DOHH2 (cell line): ENCODE data around the gene ATP8B3.

Experiments used
- H3F3A ChIP-seq: fragments of 200-600 bp; sonication (generic), shearing (Covaris generic); 2 replicates; pipeline ENCODE4 v1.6.0; 2016; ENCODE audit warnings: antibody characterized with exemption, mild to moderate bottlenecking; ENCODE audit not compliant: control insufficient read depth, insufficient read depth
- H3K27ac ChIP-seq: fragments of 200-600 bp; sonication (generic); 2 replicates; pipeline ENCODE4 v1.5.1; 2014; ENCODE audit warnings: low read depth, mild to moderate bottlenecking, low read length, moderate library complexity
- H3K27me3 ChIP-seq: fragments of 200-600 bp; sonication (generic); 2 replicates; pipeline ENCODE4 v1.6.1; 2014; ENCODE audit warnings: mild to moderate bottlenecking, low read length, mixed read lengths; ENCODE audit not compliant: control insufficient read depth
- H3K36me3 ChIP-seq: fragments of 200-600 bp; sonication (generic); 2 replicates; pipeline ENCODE4 v1.6.1; 2014; ENCODE audit warnings: mild to moderate bottlenecking, low read length, moderate library complexity, mixed read lengths; ENCODE audit not compliant: control insufficient read depth
- H3K4me1 ChIP-seq: fragments of 200-600 bp; sonication (generic); 2 replicates; pipeline ENCODE4 v1.6.1; 2014; ENCODE audit warnings: mild to moderate bottlenecking, low read length, mixed read lengths; ENCODE audit not compliant: control insufficient read depth
- H3K4me2 ChIP-seq: fragments of 200-600 bp; sonication (generic); 2 replicates; pipeline ENCODE4 v1.6.0; 2014; ENCODE audit warnings: mild to moderate bottlenecking, low read length, moderate library complexity
- H3K4me3 ChIP-seq: fragments of 200-600 bp; sonication (generic); 2 replicates; pipeline ENCODE4 v1.5.1; 2014; ENCODE audit warnings: mild to moderate bottlenecking, low read length, mixed read lengths
- H3K79me2 ChIP-seq: fragments of 200-600 bp; sonication (generic); 2 replicates; pipeline ENCODE4 v1.6.1; 2014; ENCODE audit warnings: mild to moderate bottlenecking, low read length, mixed read lengths; ENCODE audit not compliant: control insufficient read depth
- H3K9me2 ChIP-seq: fragments of 200-600 bp; sonication (generic); replicated peaks from 2 replicates; pipeline ENCODE4 v1.6.1; 2014; ENCODE audit warnings: mild to moderate bottlenecking, low read length, mixed read lengths; ENCODE audit not compliant: control insufficient read depth
- H3K9me3 ChIP-seq: fragments of 200-600 bp; sonication (generic); 2 replicates; pipeline ENCODE4 v1.6.1; 2014; ENCODE audit warnings: antibody characterized with exemption, low read length, mixed read lengths; ENCODE audit not compliant: control insufficient read depth, insufficient read depth
- H4K20me1 ChIP-seq: fragments of 200-600 bp; sonication (generic); 2 replicates; pipeline ENCODE4 v1.6.0; 2014; ENCODE audit warnings: low read depth, mild to moderate bottlenecking, antibody characterized with exemption, low read length, moderate library complexity; ENCODE audit not compliant: control insufficient read depth, insufficient read depth
- EZH2phosphoT487 ChIP-seq: fragments of 200-600 bp; sonication (generic); IDR thresholded peaks from 2 replicates; pipeline ENCODE4 v1.6.1; 2017; ENCODE audit warnings: borderline replicate concordance, mild to moderate bottlenecking, antibody characterized with exemption, low read length, moderate library complexity, mixed read lengths
- TF ChIP-seq, protein P1 (sequence below): fragments of 200-600 bp; sonication (generic); IDR thresholded peaks from one replicate; pipeline ENCODE4 v1.5.1; 2014; ENCODE audit warnings: antibody characterized with exemption, mild to moderate bottlenecking, low read depth, low read length; ENCODE audit not compliant: poor library complexity, severe bottlenecking

ATP8B3 gene

DNA sequence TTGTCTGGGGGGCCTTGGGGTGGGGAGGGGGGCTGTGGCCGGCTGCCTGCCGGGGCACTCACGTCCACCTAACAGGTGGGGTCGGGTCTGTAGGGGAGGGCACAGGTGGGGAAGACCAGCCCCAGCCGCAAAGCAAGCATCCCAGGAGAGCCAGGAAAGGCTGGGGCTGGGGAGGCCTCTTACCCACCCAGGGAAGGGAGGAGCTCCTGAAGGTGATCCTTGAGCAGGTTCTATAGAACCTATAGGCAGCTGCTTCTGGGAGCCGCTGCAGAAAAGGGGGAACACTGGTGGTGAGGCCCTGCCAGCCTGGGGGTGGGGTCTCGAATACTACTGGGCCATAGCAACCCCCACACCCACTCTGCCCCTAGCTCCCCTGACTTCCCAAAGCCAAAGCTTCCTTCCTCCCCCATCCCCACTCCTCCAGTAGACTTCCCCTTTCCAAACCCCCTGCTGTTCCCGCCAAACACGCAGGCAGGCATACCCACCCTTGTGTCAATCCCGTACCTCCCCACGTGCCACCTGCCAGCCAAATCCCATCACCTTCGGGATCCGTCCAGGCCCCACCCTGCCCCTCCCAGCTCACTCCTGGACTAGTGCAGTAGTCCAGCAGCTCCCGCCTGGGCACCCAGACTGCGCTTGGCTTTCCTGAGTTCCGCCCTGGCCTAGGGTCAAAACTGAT lies 45.7 kb upstream of the ATP8B3 start:
- Histone ChIP-seq H3K9me3 (no peaks in the 10 kb centered on the region), H3K27ac (peak overlapping the region; percentile 80), H3K9me2 (no peaks in the 10 kb centered on the region), H3K4me3 (peak overlapping the region; percentile 78), H3K79me2 (peaks cover 96% of the 10 kb centered on the region), H4K20me1 (peaks cover 13% of the 10 kb centered on the region; the same call in 1 of the 2 replicates), H3K36me3 (peaks cover 10% of the 10 kb centered on the region), H3K4me2 (peak overlapping the region; percentile 98), H3F3A (peaks cover 18% of the 10 kb centered on the region), H3K27me3 (no peaks in the 10 kb centered on the region), H3K4me1 (peaks cover 94% of the 10 kb centered on the region)
- TF ChIP-seq, protein P1, sequence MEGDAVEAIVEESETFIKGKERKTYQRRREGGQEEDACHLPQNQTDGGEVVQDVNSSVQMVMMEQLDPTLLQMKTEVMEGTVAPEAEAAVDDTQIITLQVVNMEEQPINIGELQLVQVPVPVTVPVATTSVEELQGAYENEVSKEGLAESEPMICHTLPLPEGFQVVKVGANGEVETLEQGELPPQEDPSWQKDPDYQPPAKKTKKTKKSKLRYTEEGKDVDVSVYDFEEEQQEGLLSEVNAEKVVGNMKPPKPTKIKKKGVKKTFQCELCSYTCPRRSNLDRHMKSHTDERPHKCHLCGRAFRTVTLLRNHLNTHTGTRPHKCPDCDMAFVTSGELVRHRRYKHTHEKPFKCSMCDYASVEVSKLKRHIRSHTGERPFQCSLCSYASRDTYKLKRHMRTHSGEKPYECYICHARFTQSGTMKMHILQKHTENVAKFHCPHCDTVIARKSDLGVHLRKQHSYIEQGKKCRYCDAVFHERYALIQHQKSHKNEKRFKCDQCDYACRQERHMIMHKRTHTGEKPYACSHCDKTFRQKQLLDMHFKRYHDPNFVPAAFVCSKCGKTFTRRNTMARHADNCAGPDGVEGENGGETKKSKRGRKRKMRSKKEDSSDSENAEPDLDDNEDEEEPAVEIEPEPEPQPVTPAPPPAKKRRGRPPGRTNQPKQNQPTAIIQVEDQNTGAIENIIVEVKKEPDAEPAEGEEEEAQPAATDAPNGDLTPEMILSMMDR: no peak
- TF ChIP-seq EZH2phosphoT487: no peak

DNA sequence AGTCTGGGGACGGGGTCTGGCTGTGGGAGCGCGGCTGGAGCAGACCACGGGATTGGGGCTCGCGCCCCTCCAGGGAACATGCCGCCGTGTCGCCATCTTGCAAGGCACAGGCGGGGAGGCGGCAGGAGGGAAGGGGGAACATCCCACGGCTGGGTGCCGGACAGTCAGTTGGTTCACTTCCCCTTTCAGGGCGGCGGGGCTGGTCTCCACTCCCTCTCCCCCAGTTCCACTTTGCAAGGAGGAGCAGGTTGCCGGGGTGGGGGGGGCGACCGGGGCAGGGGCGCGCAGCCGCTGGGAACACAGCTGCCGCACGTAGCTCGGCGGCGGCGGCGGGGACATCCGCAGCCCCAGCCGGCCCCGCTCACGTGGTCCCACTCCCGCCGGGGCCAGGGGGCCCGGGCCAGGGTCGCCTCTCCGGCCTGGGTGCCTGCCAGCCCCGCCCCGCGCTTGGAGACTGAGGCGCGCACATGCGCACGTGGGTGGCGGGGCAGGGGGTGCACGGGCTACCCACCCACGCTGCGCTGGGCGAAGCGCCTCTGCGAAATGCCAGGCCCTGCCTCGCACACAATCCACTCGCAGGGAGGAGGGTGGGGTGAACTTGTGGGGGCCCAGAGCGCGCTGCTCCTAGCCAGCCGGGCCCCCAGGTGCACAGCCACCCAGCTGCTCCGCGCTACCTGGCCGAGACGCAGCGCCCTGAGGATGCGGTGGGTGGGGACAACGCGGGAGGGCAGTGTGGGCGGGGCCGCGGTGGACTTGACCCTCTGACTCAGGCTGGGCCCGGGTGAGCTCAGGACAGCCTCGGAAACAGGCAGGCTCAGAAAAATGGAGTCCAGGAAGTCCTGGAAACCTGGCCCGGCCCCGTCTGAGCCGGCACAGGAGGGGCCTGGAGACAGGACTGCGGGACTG lies 44.9 kb upstream of the ATP8B3 start:
- peak overlapping the region; percentile 98 for H3K4me2 ChIP-seq
- no peaks in the 10 kb centered on the region for H3K9me3 ChIP-seq
- no peaks in the 10 kb centered on the region for H3K27me3 ChIP-seq
- no peak for TF ChIP-seq EZH2phosphoT487
- TF ChIP-seq, protein P1: no peak
- peaks cover 97% of the 10 kb centered on the region for H3K79me2 ChIP-seq
- peaks cover 10% of the 10 kb centered on the region for H3K36me3 ChIP-seq
- peaks cover 99% of the 10 kb centered on the region for H3K4me1 ChIP-seq
- H3K4me3 ChIP-seq: peak overlapping the region; percentile 78
- H4K20me1 ChIP-seq: peaks cover 16% of the 10 kb centered on the region; the same call in 1 of the 2 replicates
- H3K27ac ChIP-seq: peak overlapping the region; percentile 80
- H3K9me2 ChIP-seq: no peaks in the 10 kb centered on the region
- peaks cover 18% of the 10 kb centered on the region for H3F3A ChIP-seq

DNA sequence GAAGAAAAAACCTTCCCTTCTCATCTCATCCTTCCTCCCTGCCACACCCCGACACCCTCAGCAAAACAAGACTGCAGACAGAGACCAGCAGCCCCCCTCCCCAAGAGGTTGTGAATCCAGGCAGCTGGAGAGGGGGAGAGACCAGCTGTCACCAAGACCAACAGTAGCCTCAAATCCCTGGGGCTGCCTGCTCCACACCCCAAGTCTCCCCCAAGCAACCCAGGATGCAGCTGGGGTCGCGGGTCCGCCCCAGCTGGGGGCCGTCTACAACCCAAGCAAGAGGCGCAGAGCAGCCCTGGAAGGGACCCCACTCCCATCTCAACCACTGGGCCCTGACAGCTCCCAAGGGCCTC lies 44.2 kb upstream of the ATP8B3 start:
- peak overlapping the region; percentile 98 for H3K4me2 ChIP-seq
- no peak for TF ChIP-seq EZH2phosphoT487
- TF ChIP-seq, protein P1: no peak
- H3K4me1 ChIP-seq: peaks cover 99% of the 10 kb centered on the region

More for the DNA sequence above, 44.2 kb upstream of the ATP8B3 start:
- no peaks in the 10 kb centered on the region for H3K27me3 ChIP-seq
- H3K9me3 ChIP-seq: no peaks in the 10 kb centered on the region
- H4K20me1 ChIP-seq: peaks cover 13% of the 10 kb centered on the region; the same call in 1 of the 2 replicates
- peaks cover 10% of the 10 kb centered on the region for H3K36me3 ChIP-seq
- peak overlapping the region; percentile 78 for H3K4me3 ChIP-seq
- peaks cover 18% of the 10 kb centered on the region for H3F3A ChIP-seq
- H3K79me2 ChIP-seq: peaks cover 96% of the 10 kb centered on the region
- peak overlapping the region; percentile 80 for H3K27ac ChIP-seq
- no peaks in the 10 kb centered on the region for H3K9me2 ChIP-seq
